GM12875 (cell line): ENCODE measurements around the gene EVL.

Experiments
- H3K4me3 ChIP-seq: one replicate; pipeline ENCODE4 v1.5.1; 2011; ENCODE audit warnings: low read depth, low read length, control low read depth
- CTCF ChIP-seq: IDR thresholded peaks from 2 replicates; pipeline ENCODE4 v1.5.1; 2011; ENCODE audit warnings: low read depth, mild to moderate bottlenecking, control low read depth, inconsistent platforms, low read length, moderate library complexity, borderline replicate concordance; ENCODE audit not compliant: insufficient read depth

Gene EVL

DNA sequence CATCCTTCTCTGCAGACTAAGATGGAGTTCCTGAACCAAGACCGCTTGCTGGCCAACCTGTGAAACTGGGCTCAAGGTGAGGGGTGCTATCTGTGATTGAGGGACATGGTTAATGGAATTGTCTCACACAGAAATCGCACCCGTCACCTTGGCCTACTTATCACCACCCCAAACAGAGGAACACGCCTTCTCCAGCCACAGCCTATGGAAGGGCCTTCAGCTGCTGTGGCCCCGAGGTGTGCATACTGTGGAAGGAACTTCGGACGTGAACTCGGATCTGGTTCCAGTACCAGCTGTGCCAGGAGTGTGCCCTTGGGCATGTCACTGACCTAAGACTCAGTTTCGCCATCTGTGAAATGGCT is 44.4 kb downstream of the EVL start:
- no peak for TF ChIP-seq CTCF
- H3K4me3 ChIP-seq, result no peak overlapping the region

- no peak overlapping the region for H3K4me3 ChIP-seq
- no peak for TF ChIP-seq CTCF
These were observed 45.6 kb downstream of the EVL start for GRCh38 chr14:100110816-100111215.

- H3K4me3 ChIP-seq, result no peak overlapping the region
- no peak for TF ChIP-seq CTCF
These were observed 46.9 kb downstream of the EVL start for GRCh38 chr14:100111931-100112704.

DNA sequence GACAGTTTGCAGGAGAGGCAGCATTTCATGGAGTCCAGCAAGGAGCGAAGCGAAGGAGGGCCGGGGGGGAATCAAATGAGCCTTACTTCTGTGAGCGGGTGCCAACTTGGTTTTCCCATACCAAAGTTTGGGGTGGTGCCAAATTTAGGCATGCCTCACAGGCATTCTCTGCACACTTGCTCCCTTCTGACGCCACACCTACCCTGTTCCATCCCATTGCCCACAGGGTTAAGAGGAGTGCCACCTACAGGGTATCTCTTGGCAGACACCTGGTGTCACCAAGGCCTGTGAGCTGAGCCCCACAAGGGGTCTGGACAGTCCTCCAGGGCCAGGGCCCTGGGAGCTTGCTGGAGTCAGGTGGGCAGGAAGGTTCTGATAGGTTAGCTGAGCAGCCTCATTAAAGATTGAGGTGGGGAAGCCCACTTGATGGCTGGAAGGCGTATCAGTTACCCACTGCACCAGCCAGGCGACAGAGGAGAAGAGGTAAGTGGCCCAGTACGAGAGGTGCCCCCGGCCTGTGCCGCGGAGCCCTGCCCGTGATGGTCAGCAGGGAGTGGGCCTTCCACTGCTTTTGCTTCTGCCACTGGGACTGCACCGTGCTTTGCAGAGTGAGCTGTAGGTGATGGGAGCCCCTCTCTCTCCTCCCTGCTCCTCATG is 49.0 kb downstream of the EVL start:
- no peak overlapping the region for H3K4me3 ChIP-seq
- TF ChIP-seq CTCF, result no peak

DNA sequence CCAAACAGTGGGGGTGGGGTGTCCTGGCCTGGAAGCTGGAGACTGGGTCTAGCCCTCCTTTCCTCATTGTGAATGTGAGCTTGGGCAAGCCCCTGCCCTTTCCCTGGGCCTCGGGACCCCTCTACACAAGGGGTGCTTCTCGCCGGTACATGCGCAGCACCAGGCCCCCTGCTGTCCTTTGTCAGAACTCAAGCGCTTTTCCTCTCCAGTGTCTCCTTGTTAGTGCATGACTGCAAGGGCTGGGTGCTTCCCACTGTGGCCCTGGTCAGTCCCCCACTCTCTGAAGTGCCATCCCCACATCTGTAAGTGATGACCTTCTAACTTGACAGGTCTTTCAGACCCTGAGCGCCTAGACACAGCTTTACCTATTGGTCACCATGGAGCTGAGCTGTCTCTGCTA is 50.0 kb downstream of the EVL start:
- TF ChIP-seq CTCF, result no peak

GRCh38 chr14:100115726-100116125 is 50.5 kb downstream of the EVL start:
- H3K4me3 ChIP-seq, result no peak overlapping the region
- TF ChIP-seq CTCF, result no peak

More for the DNA sequence above, 50.0 kb downstream of the EVL start:
- H3K4me3 ChIP-seq, result no peak overlapping the region

DNA sequence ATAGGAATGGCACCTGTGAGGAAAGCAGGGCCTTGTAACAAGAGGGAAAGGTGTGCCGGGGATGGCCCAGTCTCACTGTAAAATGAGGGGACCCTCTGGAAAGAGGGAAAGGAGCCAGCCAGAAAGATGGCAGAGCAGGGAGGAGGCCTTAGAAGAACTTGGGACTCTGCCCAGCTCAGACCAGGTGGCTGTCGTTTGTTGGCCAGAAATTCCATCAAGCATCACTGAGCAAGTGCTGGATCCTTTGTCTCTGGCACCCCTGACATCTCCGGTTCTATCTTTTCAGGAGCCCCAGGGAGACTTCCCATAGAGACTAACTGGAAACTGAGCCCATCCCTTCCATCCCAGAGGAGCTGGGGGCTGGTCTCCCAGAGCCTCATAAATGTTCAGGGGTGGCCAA is 50.9 kb downstream of the EVL start:
- H3K4me3 ChIP-seq, result no peak overlapping the region
- TF ChIP-seq CTCF, result no peak
